GM21390 (cell line): ENCODE measurements around the gene FGF21.
"Not testable (repeated sequence)": the region's sequence is repeated elsewhere in the genome, so short reads cannot be mapped to it uniquely, and the experiment has no call there.

Source experiments
- ATAC-seq: cut with Tn5 transposase; IDR thresholded peaks from one replicate; pipeline ENCODE4 v1.9.1; 2021; ENCODE audit not compliant: unreplicated experiment

The FGF21 gene

GRCh38 chr19:48751845-48752495 lies 3.4 kb upstream of the FGF21 start:
- ATAC-seq: no peak

- ATAC-seq: no peak
Measured at GRCh38 chr19:48752496-48753365, 2.6 kb upstream of the FGF21 start, which contains the start of gene FUT1. Gene FUT1 (minus strand): TSS chr19:48752641. CDS start chr19:48751281, 1,360 bp downstream.

- no peak for ATAC-seq
Measured at GRCh38 chr19:48755787-48756186, 463 bp downstream of the FGF21 start.

GRCh38 chr19:48756212-48756611 lies 888 bp downstream of the FGF21 start:
- no peak for ATAC-seq

- ATAC-seq: no peak
Measured at GRCh38 chr19:48756686-48757085, 1.4 kb downstream of the FGF21 start.

GRCh38 chr19:48757089-48757675 lies 1.9 kb downstream of the FGF21 start:
- no peak for ATAC-seq

GRCh38 chr19:48757741-48758144 lies 2.4 kb downstream of the FGF21 start:
- ATAC-seq: no peak

- ATAC-seq: no peak
Measured at GRCh38 chr19:48760504-48761205, 5.3 kb downstream of the FGF21 start.

- ATAC-seq: not testable (repeated sequence)
Measured at GRCh38 chr19:48765816-48766215, 10.5 kb downstream of the FGF21 start.

GRCh38 chr19:48768171-48768753 lies 12.9 kb downstream of the FGF21 start:
- ATAC-seq: not testable (repeated sequence)

GRCh38 chr19:48768994-48769713 lies 13.8 kb downstream of the FGF21 start:
- ATAC-seq: no peak

GRCh38 chr19:48770266-48770665 lies 14.9 kb downstream of the FGF21 start:
- ATAC-seq: no peak

GRCh38 chr19:48770734-48771472 lies 15.6 kb downstream of the FGF21 start:
- ATAC-seq: no peak

- ATAC-seq: no peak
Measured at GRCh38 chr19:48772503-48772953, 17.2 kb downstream of the FGF21 start.

- ATAC-seq: no peak
Measured at GRCh38 chr19:48777139-48777538, 21.8 kb downstream of the FGF21 start.

- ATAC-seq: no peak
Measured at GRCh38 chr19:48777720-48778119, 22.4 kb downstream of the FGF21 start.

GRCh38 chr19:48779636-48780035 lies 24.3 kb downstream of the FGF21 start:
- no peak for ATAC-seq

- no peak for ATAC-seq
Measured at GRCh38 chr19:48780631-48781391, 25.5 kb downstream of the FGF21 start.

GRCh38 chr19:48784527-48784926 lies 29.2 kb downstream of the FGF21 start:
- ATAC-seq: no peak
